WTC11 (cell line): ENCODE results near the gene TPCN2. TPM values are rescaled to one million over a fixed set of nuclear protein-coding genes. Genes with fewer than 3 reads are reported as not detected.

Experiments
- ATAC-seq: fragments of 200-7000 bp; cut with Tn5 transposase; 2 replicates; pipeline ENCODE4 v1.10.0; 2021; ENCODE audit warnings: mild to moderate bottlenecking, moderate library complexity
- CTCF ChIA-PET: fragments of 300-600 bp; sonication (Branson Sonifier 250); formaldehyde crosslinking; loops from one replicate; lab custom pipeline; 2021; ENCODE audit warnings: antibody characterized with exemption; lab: Charles Lee
- POLR2A ChIA-PET: fragments of 350-600 bp; sonication (Branson Sonifier 250); formaldehyde crosslinking; loops from one replicate; lab custom pipeline; 2021; ENCODE audit warnings: antibody characterized with exemption; lab: Charles Lee
- DNase-seq: peaks from one replicate; pipeline ENCODE4 v3.0.0; 2021; ENCODE audit warnings: low spot score
- H3K27ac Mint-ChIP-seq: 2 replicates; pipeline ENCODE4 v1.8.0; 2021; ENCODE audit warnings: mixed read lengths
- H3K27me3 Mint-ChIP-seq: 2 replicates; pipeline ENCODE4 v1.8.0; 2021; ENCODE audit warnings: low read depth, mild to moderate bottlenecking, moderate library complexity, mixed read lengths
- H3K36me3 Mint-ChIP-seq: 2 replicates; pipeline ENCODE4 v1.8.0; 2021; ENCODE audit warnings: mixed read lengths
- H3K4me1 Mint-ChIP-seq: 2 replicates; pipeline ENCODE4 v1.8.0; 2022; ENCODE audit warnings: mixed read lengths
- H3K4me3 Mint-ChIP-seq: 2 replicates; pipeline ENCODE4 v1.8.0; 2021; ENCODE audit warnings: mild to moderate bottlenecking, moderate library complexity, mixed read lengths
- H3K9me3 Mint-ChIP-seq: 2 replicates; pipeline ENCODE4 v1.8.0; 2021; ENCODE audit warnings: mixed read lengths
- CBFB ChIP-seq: sonication (generic); formaldehyde crosslinking; IDR thresholded peaks from 2 replicates; pipeline ENCODE4 v1.8.1; 2022; ENCODE audit warnings: mild to moderate bottlenecking, low read depth, missing genetic modification reagents
- EMX1 ChIP-seq: fragments of 250-450 bp; sonication (Bioruptor Pico); IDR thresholded peaks from 2 replicates; pipeline ENCODE4 v1.8.0; 2021; ENCODE audit warnings: mild to moderate bottlenecking
- FOXK1 ChIP-seq: sonication (generic); formaldehyde crosslinking; IDR thresholded peaks from 2 replicates; pipeline ENCODE4 v1.8.0; 2022; ENCODE audit warnings: mild to moderate bottlenecking, moderate library complexity, missing genetic modification reagents
- HMGA2 ChIP-seq: fragments of 250-450 bp; sonication (Bioruptor Pico); IDR thresholded peaks from 2 replicates; pipeline ENCODE4 v1.4.0; 2021; ENCODE audit warnings: mild to moderate bottlenecking, moderate library complexity
- KAT7 ChIP-seq: sonication (generic); formaldehyde crosslinking; IDR thresholded peaks from 2 replicates; pipeline ENCODE4 v1.8.1; 2023; ENCODE audit warnings: missing genetic modification reagents, mild to moderate bottlenecking, borderline replicate concordance
- MYBL2 ChIP-seq: sonication (generic); formaldehyde crosslinking; IDR thresholded peaks from 2 replicates; pipeline ENCODE4 v1.8.1; 2023; ENCODE audit warnings: mild to moderate bottlenecking, moderate library complexity, missing genetic modification reagents
- PRRX2 ChIP-seq: fragments of 250-450 bp; sonication (Bioruptor Pico); IDR thresholded peaks from 2 replicates; pipeline ENCODE4 v1.8.0; 2021; ENCODE audit warnings: mild to moderate bottlenecking
- SMAD3 ChIP-seq: sonication (generic); formaldehyde crosslinking; IDR thresholded peaks from 2 replicates; pipeline ENCODE4 v1.8.0; 2022; ENCODE audit warnings: missing genetic modification reagents, mild to moderate bottlenecking, borderline replicate concordance
- SMAD4 ChIP-seq: sonication (generic); formaldehyde crosslinking; IDR thresholded peaks from 2 replicates; pipeline ENCODE4 v1.8.0; 2022; ENCODE audit warnings: mild to moderate bottlenecking, missing genetic modification reagents
- TEAD1 ChIP-seq: sonication (generic); formaldehyde crosslinking; IDR thresholded peaks from 2 replicates; pipeline ENCODE4 v1.8.0; 2022; ENCODE audit warnings: mild to moderate bottlenecking, missing genetic modification reagents
- TP53 ChIP-seq: sonication (generic); formaldehyde crosslinking; IDR thresholded peaks from 2 replicates; pipeline ENCODE4 v1.8.1; 2023; ENCODE audit warnings: mild to moderate bottlenecking, missing genetic modification reagents
- ZNF138 ChIP-seq: sonication (generic); formaldehyde crosslinking; conservative IDR thresholded peaks from 2 replicates; pipeline ENCODE4 v1.8.1; 2022; ENCODE audit warnings: mild to moderate bottlenecking, moderate library complexity, missing genetic modification reagents
- ZNF396 ChIP-seq: fragments of 250-450 bp; sonication (Bioruptor Pico); IDR thresholded peaks from 2 replicates; pipeline ENCODE4 v1.8.0; 2021; ENCODE audit warnings: mild to moderate bottlenecking, moderate library complexity, borderline replicate concordance
- ZNF671 ChIP-seq: fragments of 250-450 bp; sonication (Bioruptor Pico); IDR thresholded peaks from 2 replicates; pipeline ENCODE4 v1.8.0; 2021; ENCODE audit warnings: mild to moderate bottlenecking
- total RNA-seq: library from RNA; stranded (reverse); gene quantifications from 3 replicates; pipeline ENCODE4 v1.2.3, GENCODE V29; 2021
- TF ChIP-seq, protein P1 (sequence below): sonication (generic); formaldehyde crosslinking; IDR thresholded peaks from 2 replicates; pipeline ENCODE4 v1.8.1; 2023; ENCODE audit warnings: mild to moderate bottlenecking, missing genetic modification reagents, moderate library complexity
- TF ChIP-seq, protein P2 (sequence below): sonication (generic); formaldehyde crosslinking; IDR thresholded peaks from 2 replicates; pipeline ENCODE4 v1.8.1; 2023; ENCODE audit warnings: mild to moderate bottlenecking, missing genetic modification reagents, moderate library complexity
- TF ChIP-seq, protein P3 (sequence below): sonication (generic); formaldehyde crosslinking; IDR thresholded peaks from 2 replicates; pipeline ENCODE4 v1.8.0; 2022; ENCODE audit warnings: mild to moderate bottlenecking, missing genetic modification reagents
- TF ChIP-seq, protein P4 (sequence below): sonication (generic); formaldehyde crosslinking; IDR thresholded peaks from 2 replicates; pipeline ENCODE4 v1.8.1; 2022; ENCODE audit warnings: low read depth, mild to moderate bottlenecking, moderate library complexity, missing genetic modification reagents, borderline replicate concordance
- TF ChIP-seq, protein P5 (sequence below): sonication (generic); formaldehyde crosslinking; conservative IDR thresholded peaks from 2 replicates; pipeline ENCODE4 v1.8.1; 2022; ENCODE audit warnings: mild to moderate bottlenecking, missing genetic modification reagents
- TF ChIP-seq, protein P6 (sequence below): sonication (generic); formaldehyde crosslinking; IDR thresholded peaks from 2 replicates; pipeline ENCODE4 v1.8.0; 2023; ENCODE audit warnings: missing genetic modification reagents, mild to moderate bottlenecking, borderline replicate concordance
- TF ChIP-seq, protein P7 (sequence below): sonication (generic); formaldehyde crosslinking; IDR thresholded peaks from 2 replicates; pipeline ENCODE4 v1.8.1; 2023; ENCODE audit warnings: mild to moderate bottlenecking, moderate library complexity, missing genetic modification reagents

TPCN2 gene
- total RNA-seq, 1 experiment from 2014 or later = 24.6 TPM

DNA sequence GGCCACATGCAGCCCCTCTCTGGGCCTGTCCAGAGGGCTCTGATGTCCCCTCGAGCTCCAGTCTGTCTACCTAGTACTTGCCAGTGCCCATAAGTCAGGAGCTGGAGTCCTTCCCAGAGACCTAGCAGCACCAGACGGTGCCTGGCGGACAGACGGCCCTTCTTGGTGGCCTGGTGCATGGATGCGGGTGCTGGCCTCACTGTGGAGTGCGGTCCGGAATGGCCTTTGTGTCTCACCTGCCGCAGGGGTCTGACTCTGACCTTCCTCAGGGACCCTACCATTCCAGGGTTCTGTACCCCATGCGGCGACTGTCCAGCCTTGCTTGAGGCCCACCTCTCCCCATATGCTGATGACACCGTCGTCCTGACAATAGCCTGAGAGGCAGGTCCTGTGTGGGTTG is 77.6 kb downstream of the TPCN2 start:
- peaks cover 14% of the 10 kb centered on the region for H3K36me3 Mint-ChIP-seq
- DNase-seq (peak; percentile 8), ATAC-seq (no peak)
- no peaks in the 10 kb centered on the region for H3K27me3 Mint-ChIP-seq
- ChIA-PET CTCF (interaction anchor here (1.5 kb wide), 1 partner anchor 25 kb away, joined by 3 read pairs; no protein-coding TSS in a partner anchor), POLR2A (no interaction called here)
- TF ChIP-seq HMGA2 (CRISPR knock-in tag) (no peak), TEAD1 (CRISPR knock-in tag) (no peak)
- TF ChIP-seq, protein P1, sequence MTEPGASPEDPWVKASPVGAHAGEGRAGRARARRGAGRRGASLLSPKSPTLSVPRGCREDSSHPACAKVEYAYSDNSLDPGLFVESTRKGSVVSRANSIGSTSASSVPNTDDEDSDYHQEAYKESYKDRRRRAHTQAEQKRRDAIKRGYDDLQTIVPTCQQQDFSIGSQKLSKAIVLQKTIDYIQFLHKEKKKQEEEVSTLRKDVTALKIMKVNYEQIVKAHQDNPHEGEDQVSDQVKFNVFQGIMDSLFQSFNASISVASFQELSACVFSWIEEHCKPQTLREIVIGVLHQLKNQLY (CRISPR knock-in tag) = no peak
- H3K9me3 Mint-ChIP-seq = peaks cover 22% of the 10 kb centered on the region
- H3K4me1 Mint-ChIP-seq = peaks cover 34% of the 10 kb centered on the region
- H3K4me3 Mint-ChIP-seq = no peak overlapping the region
- H3K27ac Mint-ChIP-seq = no peak overlapping the region

DNA sequence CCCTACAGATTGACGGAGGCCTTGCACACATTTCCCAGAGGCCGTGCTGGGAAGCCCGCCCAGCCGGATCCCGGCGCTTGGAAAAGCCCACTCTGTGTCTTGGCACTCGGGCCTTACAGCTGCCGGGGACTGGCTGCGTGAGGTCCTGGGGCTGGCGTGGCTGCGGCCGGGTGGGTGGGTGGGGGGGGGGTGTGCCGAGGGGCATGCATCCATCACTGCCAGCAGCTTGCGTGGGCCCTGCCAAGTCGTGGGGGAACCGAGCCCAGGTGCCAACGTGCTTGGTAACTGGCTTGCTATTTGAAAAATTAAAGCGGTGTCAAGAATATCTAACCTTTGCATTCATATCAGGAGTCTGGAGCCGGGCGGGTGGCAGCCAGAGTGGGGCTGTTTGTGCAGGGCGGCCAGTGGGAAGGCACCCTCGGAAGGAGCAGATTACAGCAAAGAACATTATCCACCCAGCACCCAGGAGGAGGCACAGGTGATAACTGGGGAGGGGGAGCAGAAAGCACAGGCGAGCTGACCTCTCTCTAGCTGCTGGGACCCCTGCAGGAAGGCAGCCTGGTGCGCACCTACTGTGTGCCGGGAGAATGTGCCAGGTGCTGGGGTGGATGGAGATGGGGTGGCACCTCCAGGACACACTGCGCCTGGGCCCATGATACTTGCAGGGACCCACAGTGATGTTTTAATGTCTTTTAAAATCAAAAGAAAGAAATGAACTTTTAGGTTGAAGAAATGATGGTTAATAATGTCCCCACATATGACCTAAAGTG is 78.5 kb downstream of the TPCN2 start:
- Mint-ChIP-seq H3K27me3 (no peaks in the 10 kb centered on the region), H3K36me3 (peaks cover 14% of the 10 kb centered on the region), H3K4me3 (no peak overlapping the region), H3K4me1 (peaks cover 31% of the 10 kb centered on the region), H3K9me3 (peaks cover 22% of the 10 kb centered on the region), H3K27ac (no peak overlapping the region)
- DNase-seq (peak; percentile 8), ATAC-seq (no peak)
- no peak for TF ChIP-seq FOXK1 (CRISPR knock-in tag)
- TF ChIP-seq, protein P2, sequence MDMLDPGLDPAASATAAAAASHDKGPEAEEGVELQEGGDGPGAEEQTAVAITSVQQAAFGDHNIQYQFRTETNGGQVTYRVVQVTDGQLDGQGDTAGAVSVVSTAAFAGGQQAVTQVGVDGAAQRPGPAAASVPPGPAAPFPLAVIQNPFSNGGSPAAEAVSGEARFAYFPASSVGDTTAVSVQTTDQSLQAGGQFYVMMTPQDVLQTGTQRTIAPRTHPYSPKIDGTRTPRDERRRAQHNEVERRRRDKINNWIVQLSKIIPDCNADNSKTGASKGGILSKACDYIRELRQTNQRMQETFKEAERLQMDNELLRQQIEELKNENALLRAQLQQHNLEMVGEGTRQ (CRISPR knock-in tag) = no peak
- TF ChIP-seq MYBL2 (CRISPR knock-in tag) = no peak
- TF ChIP-seq, protein P3, sequence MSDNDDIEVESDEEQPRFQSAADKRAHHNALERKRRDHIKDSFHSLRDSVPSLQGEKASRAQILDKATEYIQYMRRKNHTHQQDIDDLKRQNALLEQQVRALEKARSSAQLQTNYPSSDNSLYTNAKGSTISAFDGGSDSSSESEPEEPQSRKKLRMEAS (CRISPR knock-in tag) = no peak
- TF ChIP-seq ZNF671 (CRISPR knock-in tag) = no peak
- ChIA-PET POLR2A (no interaction called here), CTCF (interaction anchor here (1.5 kb wide), 1 partner anchor 26 kb away, joined by 3 read pairs; no protein-coding TSS in a partner anchor)

DNA sequence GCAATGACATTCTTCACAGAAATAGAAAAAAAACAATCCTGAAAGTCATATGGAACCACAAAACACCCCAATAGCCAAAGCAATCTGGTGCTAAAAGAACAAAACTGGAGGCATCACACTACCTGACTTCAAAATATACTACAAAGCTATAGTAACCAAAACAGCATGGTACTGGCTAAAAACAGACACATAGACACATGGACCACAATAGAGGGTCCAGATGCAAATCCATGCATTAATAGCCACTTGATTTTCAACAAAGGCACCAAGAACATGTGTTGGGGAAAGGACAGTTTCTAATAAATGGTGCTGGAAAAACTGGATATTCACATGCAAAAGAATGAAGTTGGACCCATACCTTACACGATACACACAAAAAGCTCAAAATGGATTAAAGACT is 79.2 kb downstream of the TPCN2 start:
- Mint-ChIP-seq H3K4me1 (peaks cover 25% of the 10 kb centered on the region), H3K36me3 (peaks cover 19% of the 10 kb centered on the region), H3K27ac (no peak overlapping the region), H3K9me3 (peaks cover 28% of the 10 kb centered on the region), H3K4me3 (no peak overlapping the region), H3K27me3 (peaks cover 2% of the 10 kb centered on the region; the same call in 1 of the 2 replicates)
- ChIA-PET POLR2A (interaction anchor here (0.6 kb wide), 1 partner anchor 101 kb away, joined by 7 read pairs; no protein-coding TSS in a partner anchor), CTCF (no interaction called here)
- ATAC-seq (no peak), DNase-seq (no peak)
- TF ChIP-seq, protein P4, sequence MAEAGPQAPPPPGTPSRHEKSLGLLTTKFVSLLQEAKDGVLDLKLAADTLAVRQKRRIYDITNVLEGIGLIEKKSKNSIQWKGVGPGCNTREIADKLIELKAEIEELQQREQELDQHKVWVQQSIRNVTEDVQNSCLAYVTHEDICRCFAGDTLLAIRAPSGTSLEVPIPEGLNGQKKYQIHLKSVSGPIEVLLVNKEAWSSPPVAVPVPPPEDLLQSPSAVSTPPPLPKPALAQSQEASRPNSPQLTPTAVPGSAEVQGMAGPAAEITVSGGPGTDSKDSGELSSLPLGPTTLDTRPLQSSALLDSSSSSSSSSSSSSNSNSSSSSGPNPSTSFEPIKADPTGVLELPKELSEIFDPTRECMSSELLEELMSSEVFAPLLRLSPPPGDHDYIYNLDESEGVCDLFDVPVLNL (CRISPR knock-in tag) = no peak
- TF ChIP-seq SMAD4 (CRISPR knock-in tag) (no peak), EMX1 (no peak), SMAD3 (CRISPR knock-in tag) (no peak), TP53 (CRISPR knock-in tag) (no peak), PRRX2 (CRISPR knock-in tag) (no peak), ZNF396 (CRISPR knock-in tag) (no peak), ZNF138 (CRISPR knock-in tag) (no peak), KAT7 (no peak), MYBL2 (CRISPR knock-in tag) (no peak), CBFB (CRISPR knock-in tag) (no peak)
- TF ChIP-seq, protein P5, sequence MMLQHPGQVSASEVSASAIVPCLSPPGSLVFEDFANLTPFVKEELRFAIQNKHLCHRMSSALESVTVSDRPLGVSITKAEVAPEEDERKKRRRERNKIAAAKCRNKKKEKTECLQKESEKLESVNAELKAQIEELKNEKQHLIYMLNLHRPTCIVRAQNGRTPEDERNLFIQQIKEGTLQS (CRISPR knock-in tag) = no peak
- TF ChIP-seq, protein P6, sequence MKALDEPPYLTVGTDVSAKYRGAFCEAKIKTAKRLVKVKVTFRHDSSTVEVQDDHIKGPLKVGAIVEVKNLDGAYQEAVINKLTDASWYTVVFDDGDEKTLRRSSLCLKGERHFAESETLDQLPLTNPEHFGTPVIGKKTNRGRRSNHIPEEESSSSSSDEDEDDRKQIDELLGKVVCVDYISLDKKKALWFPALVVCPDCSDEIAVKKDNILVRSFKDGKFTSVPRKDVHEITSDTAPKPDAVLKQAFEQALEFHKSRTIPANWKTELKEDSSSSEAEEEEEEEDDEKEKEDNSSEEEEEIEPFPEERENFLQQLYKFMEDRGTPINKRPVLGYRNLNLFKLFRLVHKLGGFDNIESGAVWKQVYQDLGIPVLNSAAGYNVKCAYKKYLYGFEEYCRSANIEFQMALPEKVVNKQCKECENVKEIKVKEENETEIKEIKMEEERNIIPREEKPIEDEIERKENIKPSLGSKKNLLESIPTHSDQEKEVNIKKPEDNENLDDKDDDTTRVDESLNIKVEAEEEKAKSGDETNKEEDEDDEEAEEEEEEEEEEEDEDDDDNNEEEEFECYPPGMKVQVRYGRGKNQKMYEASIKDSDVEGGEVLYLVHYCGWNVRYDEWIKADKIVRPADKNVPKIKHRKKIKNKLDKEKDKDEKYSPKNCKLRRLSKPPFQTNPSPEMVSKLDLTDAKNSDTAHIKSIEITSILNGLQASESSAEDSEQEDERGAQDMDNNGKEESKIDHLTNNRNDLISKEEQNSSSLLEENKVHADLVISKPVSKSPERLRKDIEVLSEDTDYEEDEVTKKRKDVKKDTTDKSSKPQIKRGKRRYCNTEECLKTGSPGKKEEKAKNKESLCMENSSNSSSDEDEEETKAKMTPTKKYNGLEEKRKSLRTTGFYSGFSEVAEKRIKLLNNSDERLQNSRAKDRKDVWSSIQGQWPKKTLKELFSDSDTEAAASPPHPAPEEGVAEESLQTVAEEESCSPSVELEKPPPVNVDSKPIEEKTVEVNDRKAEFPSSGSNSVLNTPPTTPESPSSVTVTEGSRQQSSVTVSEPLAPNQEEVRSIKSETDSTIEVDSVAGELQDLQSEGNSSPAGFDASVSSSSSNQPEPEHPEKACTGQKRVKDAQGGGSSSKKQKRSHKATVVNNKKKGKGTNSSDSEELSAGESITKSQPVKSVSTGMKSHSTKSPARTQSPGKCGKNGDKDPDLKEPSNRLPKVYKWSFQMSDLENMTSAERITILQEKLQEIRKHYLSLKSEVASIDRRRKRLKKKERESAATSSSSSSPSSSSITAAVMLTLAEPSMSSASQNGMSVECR = no peak
- TF ChIP-seq, protein P7, sequence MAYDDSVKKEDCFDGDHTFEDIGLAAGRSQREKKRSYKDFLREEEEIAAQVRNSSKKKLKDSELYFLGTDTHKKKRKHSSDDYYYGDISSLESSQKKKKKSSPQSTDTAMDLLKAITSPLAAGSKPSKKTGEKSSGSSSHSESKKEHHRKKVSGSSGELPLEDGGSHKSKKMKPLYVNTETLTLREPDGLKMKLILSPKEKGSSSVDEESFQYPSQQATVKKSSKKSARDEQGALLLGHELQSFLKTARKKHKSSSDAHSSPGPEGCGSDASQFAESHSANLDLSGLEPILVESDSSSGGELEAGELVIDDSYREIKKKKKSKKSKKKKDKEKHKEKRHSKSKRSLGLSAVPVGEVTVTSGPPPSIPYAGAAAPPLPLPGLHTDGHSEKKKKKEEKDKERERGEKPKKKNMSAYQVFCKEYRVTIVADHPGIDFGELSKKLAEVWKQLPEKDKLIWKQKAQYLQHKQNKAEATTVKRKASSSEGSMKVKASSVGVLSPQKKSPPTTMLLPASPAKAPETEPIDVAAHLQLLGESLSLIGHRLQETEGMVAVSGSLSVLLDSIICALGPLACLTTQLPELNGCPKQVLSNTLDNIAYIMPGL = no peak
